IPS DF 19.7 (cell line): Measurements from ENCODE around the gene ADH7.

Source experiments
- DNase-seq: peaks from one replicate; pipeline ENCODE4 v3.0.0-alpha.2; 2013; ENCODE audit warnings: low read depth, low spot score

The ADH7 gene

GRCh38 chr4:99435154-99435553, at the start of gene ADH7:
TSS of gene ADH7 (minus strand) at chr4:99435342. CDS start at chr4:99435233, 109 bp downstream.
- no peak for DNase-seq

- no peak for DNase-seq
Measured at GRCh38 chr4:99483636-99484035, 48.5 kb upstream of the ADH7 start.

GRCh38 chr4:99473131-99473530, 38.0 kb upstream of the ADH7 start:
- DNase-seq, result no peak

GRCh38 chr4:99471896-99472295, 36.8 kb upstream of the ADH7 start:
- no peak for DNase-seq

- DNase-seq, result no peak
Measured at GRCh38 chr4:99471349-99471748, 36.2 kb upstream of the ADH7 start.

- DNase-seq, result no peak
Measured at GRCh38 chr4:99468889-99469288, 33.7 kb upstream of the ADH7 start.

GRCh38 chr4:99467887-99468286, 32.7 kb upstream of the ADH7 start:
- DNase-seq, result no peak

- no peak for DNase-seq
Measured at GRCh38 chr4:99463566-99463965, 28.4 kb upstream of the ADH7 start.

- peak; percentile 25 for DNase-seq
Measured at GRCh38 chr4:99462875-99463464, 27.8 kb upstream of the ADH7 start.

GRCh38 chr4:99461623-99462401, 26.7 kb upstream of the ADH7 start:
- no peak for DNase-seq

GRCh38 chr4:99459546-99460042, 24.5 kb upstream of the ADH7 start:
- DNase-seq, result no peak

GRCh38 chr4:99458911-99459447, 23.8 kb upstream of the ADH7 start:
- DNase-seq, result no peak

GRCh38 chr4:99457676-99458075, 22.5 kb upstream of the ADH7 start:
- DNase-seq, result no peak

- no peak for DNase-seq
Measured at GRCh38 chr4:99457270-99457669, 22.1 kb upstream of the ADH7 start.

- DNase-seq, result no peak
Measured at GRCh38 chr4:99447513-99447912, 12.4 kb upstream of the ADH7 start.

GRCh38 chr4:99447079-99447478, 11.9 kb upstream of the ADH7 start:
- DNase-seq, result peak; percentile 40

GRCh38 chr4:99438405-99438780, 3.3 kb upstream of the ADH7 start:
- no peak for DNase-seq

- no peak for DNase-seq
Measured at GRCh38 chr4:99437723-99438404, 2.7 kb upstream of the ADH7 start.

GRCh38 chr4:99436976-99437722, 2.0 kb upstream of the ADH7 start:
- DNase-seq, result no peak

- DNase-seq, result no peak
Measured at GRCh38 chr4:99436462-99436861, 1.3 kb upstream of the ADH7 start.

GRCh38 chr4:99430106-99430505, 5.0 kb downstream of the ADH7 start:
- no peak for DNase-seq

- no peak for DNase-seq
Measured at GRCh38 chr4:99417125-99417524, 18.0 kb downstream of the ADH7 start.
